ENCODE data around the gene TCP11L2. TPM values are rescaled to one million over a fixed set of nuclear protein-coding genes. Genes with fewer than 3 reads are reported as not detected.

The TCP11L2 gene
- total RNA-seq, 1 experiment from 2014 or later = 6.1 TPM

DNA sequence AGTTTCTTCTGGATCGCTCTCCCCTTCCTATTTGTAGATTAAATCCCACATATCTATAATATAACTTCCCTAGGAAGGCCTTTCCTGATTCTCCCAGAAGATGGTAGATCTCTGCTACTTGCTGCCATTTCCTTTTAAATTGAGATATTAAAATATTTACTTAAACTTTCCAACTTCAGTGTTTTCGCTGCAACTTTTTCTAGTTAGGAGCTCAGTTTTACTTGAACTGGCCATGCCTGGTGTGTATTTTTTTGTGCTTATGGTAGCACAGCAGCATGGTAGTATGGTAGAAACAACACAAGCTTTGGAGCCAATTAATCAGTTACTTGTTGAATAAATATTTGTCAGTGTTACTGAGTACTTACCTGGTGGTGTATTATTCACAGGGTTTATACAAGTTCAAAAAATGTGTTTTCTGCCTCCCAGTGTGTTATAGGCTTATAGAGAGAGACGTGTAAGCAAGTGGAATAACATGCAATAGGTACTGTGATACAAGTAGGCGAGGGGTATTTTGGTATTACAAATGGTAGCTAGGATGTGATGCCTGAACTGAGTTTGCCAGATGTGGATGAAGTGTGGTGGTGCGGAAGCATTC lies 58.0 kb downstream of the TCP11L2 start:
- Histone ChIP-seq H3K79me1 (ENCODE audit: insufficient read depth, low read depth, low read length, poor library complexity, severe bottlenecking) (no peaks in the 10 kb centered on the region), H3K18ac (ENCODE audit: insufficient read length, low read depth, low read length) (no peak overlapping the region), H2BK20ac (ENCODE audit: low read depth, low read length, poor library complexity, severe bottlenecking) (no peak overlapping the region), H3K9ac (ENCODE audit: extremely low read depth, insufficient read length, low read length) (no peak overlapping the region), H4K20me1 (ENCODE audit: control insufficient read depth, insufficient read depth, insufficient read length) (no peaks in the 10 kb centered on the region), H3K4ac (ENCODE audit: low read depth, low read length) (no peak overlapping the region), H4K91ac (ENCODE audit: insufficient read length, low read depth, low read length) (no peak overlapping the region), H3T11ph (ENCODE audit: low read length) (no peak overlapping the region), H2BK120ac (ENCODE audit: low read depth, low read length, poor library complexity, severe bottlenecking) (no peak overlapping the region), H3K56ac (ENCODE audit: insufficient read length, low read depth, low read length) (no peak overlapping the region), H3K23me2 (ENCODE audit: insufficient read length, low read depth, low read length, poor library complexity, severe bottlenecking) (peaks cover 2% of the 10 kb centered on the region), H3K27me3 (ENCODE audit: insufficient read depth, low read length) (no peaks in the 10 kb centered on the region), H3K79me2 (ENCODE audit: insufficient read depth, low read length) (no peaks in the 10 kb centered on the region), H2BK12ac (ENCODE audit: insufficient read length, low read depth, low read length) (no peak overlapping the region), H2AK5ac (ENCODE audit: insufficient read length, low read length) (no peak overlapping the region), H2BK5ac (ENCODE audit: insufficient read length, low read length) (no peak overlapping the region), H3K4me2 (ENCODE audit: insufficient read depth, insufficient read length, low read length) (no peak overlapping the region), H4K8ac (replicated peaks; ENCODE audit: insufficient read length, low read depth, low read length) (no peak overlapping the region), H3K27ac (ENCODE audit: insufficient read length, low read depth, low read length) (no peak overlapping the region), H3K23ac (ENCODE audit: insufficient read length, low read depth, low read length) (no peak overlapping the region), H2BK15ac (ENCODE audit: low read depth, low read length) (no peak overlapping the region), H3K9me3 (ENCODE audit: control insufficient read depth, low read depth, low read length) (no peaks in the 10 kb centered on the region), H3K14ac (ENCODE audit: insufficient read depth, low read length) (no peak overlapping the region), H2AFZ (ENCODE audit: low read length) (no peak overlapping the region), H4K5ac (ENCODE audit: insufficient read length, low read depth, low read length) (no peak overlapping the region), H3K4me1 (ENCODE audit: insufficient read depth, low read length) (no peaks in the 10 kb centered on the region)
- H3K4me1 Mint-ChIP-seq = peaks cover 9 to 11% of the 10 kb centered on the region in 2 experiments; a peak in 3 of 4 replicates
- DNase-seq = no peak
- no peak overlapping the region for H3K4me3 Mint-ChIP-seq
- H3K27ac Mint-ChIP-seq = no peak overlapping the region
- H3K27me3 Mint-ChIP-seq (ENCODE audit: low read depth) = no peaks in the 10 kb centered on the region
- no peaks in the 10 kb centered on the region for H3K9me3 Mint-ChIP-seq
- no CpG with 5 or more reads among the region's 5 CpGs for WGBS (ENCODE audit: extremely low coverage, insufficient read length, low lambda C conversion rate)
- H3K36me3 Mint-ChIP-seq (ENCODE audit: insufficient read depth in 1 of 3, low read depth in 3 of 3) = no peaks in the 10 kb centered on the region
- TF ChIP-seq, protein P1, sequence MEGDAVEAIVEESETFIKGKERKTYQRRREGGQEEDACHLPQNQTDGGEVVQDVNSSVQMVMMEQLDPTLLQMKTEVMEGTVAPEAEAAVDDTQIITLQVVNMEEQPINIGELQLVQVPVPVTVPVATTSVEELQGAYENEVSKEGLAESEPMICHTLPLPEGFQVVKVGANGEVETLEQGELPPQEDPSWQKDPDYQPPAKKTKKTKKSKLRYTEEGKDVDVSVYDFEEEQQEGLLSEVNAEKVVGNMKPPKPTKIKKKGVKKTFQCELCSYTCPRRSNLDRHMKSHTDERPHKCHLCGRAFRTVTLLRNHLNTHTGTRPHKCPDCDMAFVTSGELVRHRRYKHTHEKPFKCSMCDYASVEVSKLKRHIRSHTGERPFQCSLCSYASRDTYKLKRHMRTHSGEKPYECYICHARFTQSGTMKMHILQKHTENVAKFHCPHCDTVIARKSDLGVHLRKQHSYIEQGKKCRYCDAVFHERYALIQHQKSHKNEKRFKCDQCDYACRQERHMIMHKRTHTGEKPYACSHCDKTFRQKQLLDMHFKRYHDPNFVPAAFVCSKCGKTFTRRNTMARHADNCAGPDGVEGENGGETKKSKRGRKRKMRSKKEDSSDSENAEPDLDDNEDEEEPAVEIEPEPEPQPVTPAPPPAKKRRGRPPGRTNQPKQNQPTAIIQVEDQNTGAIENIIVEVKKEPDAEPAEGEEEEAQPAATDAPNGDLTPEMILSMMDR (conservative IDR thresholded peaks at IDR 0.05) = no peak
